ENCODE measurements around the gene LDLR. TPM values are rescaled to one million over a fixed set of nuclear protein-coding genes. Genes with fewer than 3 reads are reported as not detected.
"Not testable (repeated sequence)": the region's sequence is repeated elsewhere in the genome, so short reads cannot be mapped to it uniquely, and the experiment has no call there.

LDLR gene
- total RNA-seq, 1 donor from 2014 or later, result 45.9 TPM

DNA sequence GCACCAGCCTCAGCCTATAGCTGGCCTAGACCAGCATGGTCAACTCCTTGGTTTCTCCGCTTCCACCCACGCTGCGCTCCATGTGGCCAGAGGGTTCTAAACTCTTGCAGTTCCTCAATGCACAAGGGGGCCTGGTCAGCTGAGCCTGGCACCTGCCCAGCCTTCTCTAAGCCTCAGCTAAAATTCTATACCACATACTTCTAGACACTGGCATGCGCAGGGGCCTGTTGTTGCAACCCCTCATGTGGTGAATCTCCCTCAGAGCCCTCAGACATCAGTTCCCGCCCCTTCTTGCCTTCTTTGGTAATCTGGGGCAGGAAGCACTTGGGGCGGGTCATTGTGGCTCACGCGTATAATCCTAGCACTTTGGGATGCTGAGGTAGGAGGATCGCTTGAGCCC lies 19.7 kb upstream of the LDLR start:
- Histone ChIP-seq H3K27ac (ENCODE audit: low read depth, low read length) (no peak overlapping the region), H3K9ac (ENCODE audit: low read depth in 1 of 3, low read length in 3 of 3) (no peak overlapping the region), H3K4me3 (ENCODE audit: low read length in 3 of 3) (no peak overlapping the region), H3K4me1 (ENCODE audit: control insufficient read depth in 3 of 3, insufficient read depth in 3 of 3, low read length in 3 of 3) (no peaks in the 10 kb centered on the region), H3K9me3 (ENCODE audit: control insufficient read depth in 3 of 3, low read length in 3 of 3) (no peaks in the 10 kb centered on the region), H3K27me3 (ENCODE audit: control insufficient read depth in 3 of 3, insufficient read depth in 3 of 3, low read length in 3 of 3) (no peaks in the 10 kb centered on the region), H3K36me3 (ENCODE audit: control insufficient read depth in 3 of 3, insufficient read depth in 3 of 3, low read length in 3 of 3) (peaks cover 2 to 4% (median 4%) of the 10 kb centered on the region in 3 donors)

DNA sequence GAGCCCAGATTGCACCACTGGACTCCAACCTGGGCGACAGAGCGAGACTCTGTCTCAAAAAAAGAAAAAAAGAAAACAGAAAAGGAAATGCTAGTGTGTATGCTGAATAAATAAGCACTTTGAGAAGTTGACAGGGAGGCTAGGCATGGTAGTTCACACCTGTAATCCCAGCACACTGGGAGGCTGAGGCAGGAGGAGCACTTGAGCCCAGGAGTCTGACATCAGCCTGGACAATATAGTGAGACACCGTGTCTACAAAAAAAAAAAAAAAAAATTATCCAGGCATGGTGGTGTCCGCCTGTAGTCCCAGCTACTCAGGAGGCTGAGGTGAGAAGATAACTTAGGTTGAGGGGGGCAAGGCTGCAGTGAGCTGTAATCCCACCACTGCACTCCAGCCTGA lies 19.1 kb upstream of the LDLR start:
- no peaks in the 10 kb centered on the region for H3K4me1 ChIP-seq (ENCODE audit: control insufficient read depth in 3 of 3, insufficient read depth in 3 of 3, low read length in 3 of 3)
- no peaks in the 10 kb centered on the region for H3K27me3 ChIP-seq (ENCODE audit: control insufficient read depth in 3 of 3, insufficient read depth in 3 of 3, low read length in 3 of 3)
- no peak overlapping the region for H3K27ac ChIP-seq (ENCODE audit: low read depth, low read length)
- H3K4me3 ChIP-seq (ENCODE audit: low read length in 3 of 3), result no peak overlapping the region
- peaks cover 2 to 4% (median 4%) of the 10 kb centered on the region in 3 donors for H3K36me3 ChIP-seq (ENCODE audit: control insufficient read depth in 3 of 3, insufficient read depth in 3 of 3, low read length in 3 of 3)
- H3K9me3 ChIP-seq (ENCODE audit: control insufficient read depth in 3 of 3, low read length in 3 of 3), result no peaks in the 10 kb centered on the region
- H3K9ac ChIP-seq (ENCODE audit: low read depth in 1 of 3, low read length in 3 of 3), result no peak overlapping the region

DNA sequence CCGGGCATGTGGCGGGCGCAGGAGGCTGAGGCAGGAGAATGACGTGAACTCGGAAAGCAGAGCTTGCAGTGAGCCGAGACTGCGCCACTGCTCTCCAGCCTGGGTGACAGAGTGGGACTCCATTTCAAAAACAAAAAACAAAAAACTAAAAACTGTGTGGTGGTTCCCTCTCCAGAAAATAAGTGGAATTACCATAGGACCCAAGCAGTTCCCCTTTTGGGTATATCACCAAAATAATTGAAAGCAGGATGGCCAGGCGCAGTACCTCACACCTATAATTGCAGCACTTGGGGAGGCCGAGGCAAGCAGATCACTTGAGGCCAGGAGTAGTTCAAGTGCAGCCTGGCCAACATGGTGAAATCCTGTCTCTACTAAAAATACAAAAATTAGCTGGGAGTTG lies 15.7 kb upstream of the LDLR start:
- no peaks in the 10 kb centered on the region for H3K9me3 ChIP-seq (ENCODE audit: control insufficient read depth in 3 of 3, low read length in 3 of 3)
- no peak overlapping the region for H3K27ac ChIP-seq (ENCODE audit: low read depth, low read length)
- H3K4me3 ChIP-seq (ENCODE audit: low read length in 3 of 3), result no peak overlapping the region
- H3K27me3 ChIP-seq (ENCODE audit: control insufficient read depth in 3 of 3, insufficient read depth in 3 of 3, low read length in 3 of 3), result no peaks in the 10 kb centered on the region
- no peaks in the 10 kb centered on the region for H3K4me1 ChIP-seq (ENCODE audit: control insufficient read depth in 3 of 3, insufficient read depth in 3 of 3, low read length in 3 of 3)
- no peaks in the 10 kb centered on the region for H3K36me3 ChIP-seq (ENCODE audit: control insufficient read depth in 3 of 3, insufficient read depth in 3 of 3, low read length in 3 of 3)
- no peak overlapping the region for H3K9ac ChIP-seq (ENCODE audit: low read depth in 1 of 3, low read length in 3 of 3)

DNA sequence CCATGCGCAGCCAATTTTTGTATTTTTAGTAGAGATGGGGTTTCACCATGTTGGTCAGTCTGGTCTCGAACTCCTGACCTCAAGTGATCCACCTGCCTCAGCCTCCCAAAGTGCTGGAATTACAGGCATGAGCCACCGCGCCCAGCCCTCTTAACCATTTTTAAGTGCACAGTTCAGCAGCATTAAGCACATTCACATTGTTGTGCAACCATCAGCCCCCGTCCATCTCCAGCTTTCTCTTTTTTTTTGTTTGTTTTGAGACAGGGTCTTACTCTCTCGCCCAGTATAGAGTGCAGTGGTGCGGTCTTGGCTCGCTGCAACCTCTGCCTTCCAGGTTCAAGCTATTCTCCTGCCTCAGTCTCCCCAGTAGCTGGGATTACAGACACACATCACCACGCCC lies 12.5 kb upstream of the LDLR start:
- not testable (repeated sequence) for H3K36me3 ChIP-seq (ENCODE audit: control insufficient read depth in 3 of 3, insufficient read depth in 3 of 3, low read length in 3 of 3); H3K27me3 ChIP-seq (ENCODE audit: control insufficient read depth in 3 of 3, insufficient read depth in 3 of 3, low read length in 3 of 3); H3K4me1 ChIP-seq (ENCODE audit: control insufficient read depth in 3 of 3, insufficient read depth in 3 of 3, low read length in 3 of 3); H3K4me3 ChIP-seq (ENCODE audit: low read length in 3 of 3); H3K27ac ChIP-seq (ENCODE audit: low read depth, low read length); H3K9me3 ChIP-seq (ENCODE audit: control insufficient read depth in 3 of 3, low read length in 3 of 3); H3K9ac ChIP-seq (ENCODE audit: low read depth in 1 of 3, low read length in 3 of 3)

DNA sequence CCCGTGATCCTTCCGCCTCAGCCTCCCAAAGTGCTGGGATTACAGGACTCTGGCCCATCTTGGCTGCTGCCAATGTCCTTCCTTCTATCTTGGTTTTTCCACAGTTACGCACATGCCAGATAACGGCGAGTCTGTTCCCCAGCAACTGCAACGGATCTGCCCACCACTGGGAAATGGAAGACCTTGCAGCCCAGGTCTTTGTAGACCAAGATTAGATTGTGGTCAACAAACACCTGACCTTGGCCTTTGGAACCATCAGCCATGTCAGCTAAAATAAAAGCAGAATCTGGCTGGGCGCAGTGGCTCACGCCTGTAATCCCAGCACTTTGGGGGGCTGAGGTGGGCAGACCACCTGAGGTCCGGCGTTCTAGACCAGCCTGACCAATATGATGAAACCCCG lies 10.4 kb upstream of the LDLR start:
- H3K9ac ChIP-seq (ENCODE audit: low read depth in 1 of 3, low read length in 3 of 3), result no peak overlapping the region
- H3K4me3 ChIP-seq (ENCODE audit: low read length in 3 of 3), result no peak overlapping the region
- no peaks in the 10 kb centered on the region for H3K27me3 ChIP-seq (ENCODE audit: control insufficient read depth in 3 of 3, insufficient read depth in 3 of 3, low read length in 3 of 3)
- H3K4me1 ChIP-seq (ENCODE audit: control insufficient read depth in 3 of 3, insufficient read depth in 3 of 3, low read length in 3 of 3), result no peaks in the 10 kb centered on the region
- no peaks in the 10 kb centered on the region for H3K36me3 ChIP-seq (ENCODE audit: control insufficient read depth in 3 of 3, insufficient read depth in 3 of 3, low read length in 3 of 3)
- H3K9me3 ChIP-seq (ENCODE audit: control insufficient read depth in 3 of 3, low read length in 3 of 3), result no peaks in the 10 kb centered on the region
- no peak overlapping the region for H3K27ac ChIP-seq (ENCODE audit: low read depth, low read length)

DNA sequence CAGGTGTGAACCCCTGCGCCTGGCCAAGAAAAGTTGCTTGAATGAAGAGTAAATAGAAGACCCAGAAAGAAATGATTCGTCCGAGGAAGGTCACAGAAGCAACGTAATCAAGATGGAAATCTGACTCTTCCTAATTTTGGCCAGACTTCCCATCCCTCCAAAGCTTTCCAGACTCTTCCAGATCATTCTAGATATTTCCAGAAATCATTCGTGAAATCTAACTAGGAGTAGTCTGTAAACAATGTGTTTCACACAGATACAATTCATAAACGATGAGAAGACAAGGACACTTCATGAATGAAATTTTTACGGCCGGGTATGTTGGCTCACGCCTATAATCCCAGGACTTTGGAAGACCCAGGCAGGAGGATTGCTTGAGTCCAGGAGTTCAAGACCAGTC lies 9.3 kb upstream of the LDLR start:
- no peak overlapping the region for H3K4me3 ChIP-seq (ENCODE audit: low read length in 3 of 3)

DNA sequence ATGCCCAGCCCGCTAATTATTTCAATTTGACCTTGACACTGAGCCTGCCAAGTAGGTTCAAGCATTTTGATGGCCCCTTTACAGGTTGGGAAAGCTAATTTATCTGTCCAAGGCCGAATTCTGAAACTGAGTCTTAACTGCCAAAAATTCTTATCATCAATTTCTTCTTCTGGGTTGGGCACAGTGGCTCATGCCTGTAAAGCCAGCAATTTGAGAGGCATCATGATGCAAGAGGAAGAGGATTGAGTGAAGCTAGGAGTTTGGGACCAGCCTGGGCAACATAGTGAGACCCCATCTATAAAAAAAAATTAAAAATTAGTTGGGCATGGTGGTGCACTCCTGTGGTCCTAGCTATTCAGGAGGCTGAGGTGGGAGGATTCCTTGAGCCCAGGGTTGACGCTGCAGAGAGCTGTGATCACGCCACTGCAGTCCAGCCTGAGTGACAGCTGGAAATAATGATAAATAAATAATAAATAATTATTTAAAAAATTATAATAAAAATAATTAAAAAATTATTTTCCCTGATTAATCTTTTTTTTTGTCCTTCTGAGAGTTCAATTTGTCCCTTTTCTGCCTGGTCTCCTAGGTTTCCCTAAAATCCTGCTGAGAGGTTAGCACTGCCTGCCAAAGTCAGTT lies 1.3 kb upstream of the LDLR start:
- H3K4me3 ChIP-seq (ENCODE audit: low read length in 3 of 3), result no peak overlapping the region
- peaks cover 11 to 32% (median 21%) of the 10 kb centered on the region in 3 donors for H3K4me1 ChIP-seq (ENCODE audit: control insufficient read depth in 3 of 3, insufficient read depth in 3 of 3, low read length in 3 of 3)
- H3K27ac ChIP-seq (ENCODE audit: low read depth, low read length), result peak overlapping the region; percentile 84
- no peak overlapping the region for H3K9ac ChIP-seq (ENCODE audit: low read depth in 1 of 3, low read length in 3 of 3)
- peaks cover 7 to 25% (median 24%) of the 10 kb centered on the region in 3 donors for H3K27me3 ChIP-seq (ENCODE audit: control insufficient read depth in 3 of 3, insufficient read depth in 3 of 3, low read length in 3 of 3)
- no peaks in the 10 kb centered on the region for H3K9me3 ChIP-seq (ENCODE audit: control insufficient read depth in 3 of 3, low read length in 3 of 3)
- no peaks in the 10 kb centered on the region for H3K36me3 ChIP-seq (ENCODE audit: control insufficient read depth in 3 of 3, insufficient read depth in 3 of 3, low read length in 3 of 3)

More for the DNA sequence above, 9.3 kb upstream of the LDLR start:
- Histone ChIP-seq H3K9me3 (ENCODE audit: control insufficient read depth in 3 of 3, low read length in 3 of 3) (no peaks in the 10 kb centered on the region), H3K4me1 (ENCODE audit: control insufficient read depth in 3 of 3, insufficient read depth in 3 of 3, low read length in 3 of 3) (peaks cover 0 to 1% (median 0%) of the 10 kb centered on the region in 3 donors), H3K36me3 (ENCODE audit: control insufficient read depth in 3 of 3, insufficient read depth in 3 of 3, low read length in 3 of 3) (no peaks in the 10 kb centered on the region), H3K9ac (ENCODE audit: low read depth in 1 of 3, low read length in 3 of 3) (no peak overlapping the region), H3K27me3 (ENCODE audit: control insufficient read depth in 3 of 3, insufficient read depth in 3 of 3, low read length in 3 of 3) (no peaks in the 10 kb centered on the region), H3K27ac (ENCODE audit: low read depth, low read length) (no peak overlapping the region)

DNA sequence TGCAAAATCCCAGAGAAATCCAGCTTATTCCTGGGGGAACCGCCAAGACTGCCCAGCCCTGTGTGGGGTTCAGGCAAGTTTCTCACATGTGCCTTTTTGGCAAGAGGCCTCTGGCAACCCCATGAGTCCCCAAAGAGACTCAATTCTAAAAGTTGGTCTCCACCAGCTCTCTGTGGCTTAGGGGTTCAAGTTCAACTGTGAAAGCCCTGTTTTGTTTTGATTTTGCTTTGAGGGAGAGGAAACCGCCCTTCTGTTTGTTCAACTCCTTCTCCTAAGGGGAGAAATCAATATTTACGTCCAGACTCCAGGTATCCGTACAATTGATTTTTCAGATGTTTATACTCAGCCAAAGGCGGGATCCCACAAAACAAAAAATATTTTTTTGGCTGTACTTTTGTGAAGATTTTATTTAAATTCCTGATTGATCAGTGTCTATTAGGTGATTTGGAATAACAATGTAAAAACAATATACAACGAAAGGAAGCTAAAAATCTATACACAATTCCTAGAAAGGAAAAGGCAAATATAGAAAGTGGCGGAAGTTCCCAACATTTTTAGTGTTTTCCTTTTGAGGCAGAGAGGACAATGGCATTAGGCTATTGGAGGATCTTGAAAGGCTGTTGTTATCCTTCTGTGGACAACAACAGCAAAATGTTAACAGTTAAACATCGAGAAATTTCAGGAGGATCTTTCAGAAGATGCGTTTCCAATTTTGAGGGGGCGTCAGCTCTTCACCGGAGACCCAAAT lies 583 bp upstream of the LDLR start:
- H3K4me3 ChIP-seq (ENCODE audit: low read length in 3 of 3), result peak overlapping the region; percentile 51 to 70 (median 62)
- H3K27ac ChIP-seq (ENCODE audit: low read depth, low read length), result peak overlapping the region; percentile 84
- H3K9me3 ChIP-seq (ENCODE audit: control insufficient read depth in 3 of 3, low read length in 3 of 3), result no peaks in the 10 kb centered on the region
- no peaks in the 10 kb centered on the region for H3K36me3 ChIP-seq (ENCODE audit: control insufficient read depth in 3 of 3, insufficient read depth in 3 of 3, low read length in 3 of 3)
- H3K27me3 ChIP-seq (ENCODE audit: control insufficient read depth in 3 of 3, insufficient read depth in 3 of 3, low read length in 3 of 3), result peaks cover 7 to 25% (median 24%) of the 10 kb centered on the region in 3 donors
- H3K4me1 ChIP-seq (ENCODE audit: control insufficient read depth in 3 of 3, insufficient read depth in 3 of 3, low read length in 3 of 3), result peaks cover 12 to 32% (median 21%) of the 10 kb centered on the region in 3 donors
- H3K9ac ChIP-seq (ENCODE audit: low read depth in 1 of 3, low read length in 3 of 3), result peak overlapping the region in 2 of 3 donors; percentile 51 to 66

DNA sequence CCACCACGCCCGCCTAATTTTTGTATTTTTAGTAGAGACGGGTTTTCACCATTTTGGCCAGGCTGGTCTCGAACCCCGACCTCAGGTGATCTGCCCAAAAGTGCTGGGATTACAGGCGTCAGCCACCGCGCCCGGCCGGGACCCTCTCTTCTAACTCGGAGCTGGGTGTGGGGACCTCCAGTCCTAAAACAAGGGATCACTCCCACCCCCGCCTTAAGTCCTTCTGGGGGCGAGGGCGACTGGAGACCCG lies 676 bp downstream of the LDLR start:
- H3K4me3 ChIP-seq (ENCODE audit: low read length in 3 of 3), result peak overlapping the region; percentile 51 to 70 (median 69)
- H3K27me3 ChIP-seq (ENCODE audit: control insufficient read depth in 3 of 3, insufficient read depth in 3 of 3, low read length in 3 of 3), result peaks cover 7 to 25% (median 24%) of the 10 kb centered on the region in 3 donors
- H3K4me1 ChIP-seq (ENCODE audit: control insufficient read depth in 3 of 3, insufficient read depth in 3 of 3, low read length in 3 of 3), result peaks cover 15 to 34% (median 21%) of the 10 kb centered on the region in 3 donors
- H3K9me3 ChIP-seq (ENCODE audit: control insufficient read depth in 3 of 3, low read length in 3 of 3); H3K36me3 ChIP-seq (ENCODE audit: control insufficient read depth in 3 of 3, insufficient read depth in 3 of 3, low read length in 3 of 3): not testable (repeated sequence)
- H3K27ac ChIP-seq (ENCODE audit: low read depth, low read length), result peak overlapping the region; percentile 84
- H3K9ac ChIP-seq (ENCODE audit: low read depth in 1 of 3, low read length in 3 of 3), result peak overlapping the region in 2 of 3 donors; percentile 63 to 72

DNA sequence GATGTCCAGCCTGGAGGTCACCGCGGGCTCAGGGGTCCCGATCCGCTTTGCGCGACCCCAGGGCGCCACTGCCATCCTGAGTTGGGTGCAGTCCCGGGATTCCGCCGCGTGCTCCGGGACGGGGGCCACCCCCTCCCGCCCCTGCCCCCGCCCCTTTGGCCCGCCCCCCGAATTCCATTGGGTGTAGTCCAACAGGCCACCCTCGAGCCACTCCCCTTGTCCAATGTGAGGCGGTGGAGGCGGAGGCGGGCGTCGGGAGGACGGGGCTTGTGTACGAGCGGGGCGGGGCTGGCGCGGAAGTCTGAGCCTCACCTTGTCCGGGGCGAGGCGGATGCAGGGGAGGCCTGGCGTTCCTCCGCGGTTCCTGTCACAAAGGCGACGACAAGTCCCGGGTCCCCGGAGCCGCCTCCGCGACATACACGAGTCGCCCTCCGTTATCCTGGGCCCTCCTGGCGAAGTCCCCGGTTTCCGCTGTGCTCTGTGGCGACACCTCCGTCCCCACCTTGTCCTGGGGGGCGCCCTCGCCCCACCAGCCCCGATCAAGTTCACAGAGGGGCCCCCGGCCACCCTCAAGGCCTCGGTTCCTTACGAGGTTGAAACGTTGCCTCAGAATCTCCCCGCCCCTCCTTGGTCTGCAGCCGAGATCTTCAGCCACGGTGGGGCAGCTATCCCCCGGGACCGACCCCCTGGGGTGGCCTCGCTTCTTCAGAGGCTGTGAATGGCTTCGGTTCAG lies 1.2 kb downstream of the LDLR start:
- Histone ChIP-seq H3K9ac (ENCODE audit: low read depth in 1 of 3, low read length in 3 of 3) (peak overlapping the region; percentile 82 to 88 (median 85)), H3K27ac (ENCODE audit: low read depth, low read length) (peak overlapping the region; percentile 96), H3K4me3 (ENCODE audit: low read length in 3 of 3) (peak overlapping the region; percentile 70 to 77 (median 71)), H3K4me1 (ENCODE audit: control insufficient read depth in 3 of 3, insufficient read depth in 3 of 3, low read length in 3 of 3) (peaks cover 12 to 30% (median 17%) of the 10 kb centered on the region in 3 donors), H3K9me3 (ENCODE audit: control insufficient read depth in 3 of 3, low read length in 3 of 3) (no peaks in the 10 kb centered on the region), H3K27me3 (ENCODE audit: control insufficient read depth in 3 of 3, insufficient read depth in 3 of 3, low read length in 3 of 3) (peaks cover 7 to 25% (median 24%) of the 10 kb centered on the region in 3 donors), H3K36me3 (ENCODE audit: control insufficient read depth in 3 of 3, insufficient read depth in 3 of 3, low read length in 3 of 3) (no peaks in the 10 kb centered on the region)

Measured in skeletal muscle tissue (tissue), 4 donors.